ENCODE measurements around the gene GPSM3.

The GPSM3 gene

GRCh38 chr6:32149092-32149755 lies 43.2 kb downstream of the GPSM3 start:
- ChIA-PET POLR2A (no interaction called here), CTCF (no interaction called here)
- TF ChIP-seq MEIS1 (CRISPR knock-in tag; IDR thresholded peaks at IDR 0.05; ENCODE audit: borderline replicate concordance) (no peak), SCRT2 (tag by site-specific recombination; IDR thresholded peaks at IDR 0.05) (peak; percentile 45; the same call in 1 of the 2 replicates)
- Histone ChIP-seq H3K36me3 (ENCODE audit: control insufficient read depth in 2 of 2, insufficient read depth in 1 of 2, low read length in 2 of 2) (no peaks in the 10 kb centered on the region), H3K4me1 (ENCODE audit: control insufficient read depth, insufficient read depth, low read length) (peaks cover 9% of the 10 kb centered on the region; the same call in 1 of the 2 replicates), H3K4me3 (ENCODE audit: low read depth, low read length) (no peak overlapping the region), H3K27ac (ENCODE audit: extremely low read depth, low read depth, low read length) (no peak overlapping the region), H3K9me3 (ENCODE audit: control insufficient read depth, insufficient read depth, low read depth, low read length) (no peaks in the 10 kb centered on the region)

- TF ChIP-seq ZNF513 (tag by site-specific recombination; IDR thresholded peaks at IDR 0.05), result no peak
- TF ChIP-seq SP2 (tag by site-specific recombination; IDR thresholded peaks at IDR 0.05), result peak; percentile 29
- TF ChIP-seq ZNF610 (tag by site-specific recombination; IDR thresholded peaks at IDR 0.05; ENCODE audit: borderline replicate concordance), result no peak
- TF ChIP-seq ZNF561 (tag by site-specific recombination; IDR thresholded peaks at IDR 0.05; ENCODE audit: borderline replicate concordance), result no peak
- no peak for TF ChIP-seq ZNF785 (tag by site-specific recombination; IDR thresholded peaks at IDR 0.05)
- TF ChIP-seq ZNF114 (tag by site-specific recombination; IDR thresholded peaks at IDR 0.05), result no peak
- TF ChIP-seq SP3 (tag by site-specific recombination; IDR thresholded peaks at IDR 0.05), result peak; percentile 38; the same call in 1 of the 2 replicates
- no peak for TF ChIP-seq SALL2 (tag by site-specific recombination; IDR thresholded peaks at IDR 0.05; ENCODE audit: borderline replicate concordance)
- TF ChIP-seq HIC1 (tag by site-specific recombination; IDR thresholded peaks at IDR 0.05), result no peak
- TF ChIP-seq KLF7 (tag by site-specific recombination; IDR thresholded peaks at IDR 0.05; ENCODE audit: borderline replicate concordance), result no peak
- Histone ChIP-seq H3K4me1 (ENCODE audit: control insufficient read depth, insufficient read depth, low read length) (peaks cover 9% of the 10 kb centered on the region; the same call in 1 of the 2 replicates), H3K4me3 (ENCODE audit: low read depth, low read length) (no peak overlapping the region), H3K27ac (ENCODE audit: extremely low read depth, low read depth, low read length) (no peak overlapping the region), H3K9me3 (ENCODE audit: control insufficient read depth, insufficient read depth, low read depth, low read length) (no peaks in the 10 kb centered on the region), H3K36me3 (ENCODE audit: control insufficient read depth in 2 of 2, insufficient read depth in 1 of 2, low read length in 2 of 2) (no peaks in the 10 kb centered on the region)
- POLR2A ChIA-PET, result interaction anchor here (0.9 to 1.2 kb wide), 2 partner anchors 19 to 250 kb away, joined by 3 to 4 read pairs; partner anchors contain the start of gene FKBPL
- CTCF ChIA-PET, result interaction anchor here (0.6 to 2.1 kb wide), 3 partner anchors 30 to 638 kb away, joined by 3 to 9 read pairs (median 3); no protein-coding TSS in a partner anchor
Observed at GRCh38 chr6:32148289-32149091, 44.0 kb downstream of the GPSM3 start.

GRCh38 chr6:32147401-32148132 lies 44.9 kb downstream of the GPSM3 start:
- no peak overlapping the region for H3K4me3 ChIP-seq (ENCODE audit: low read depth, low read length)
- POLR2A ChIA-PET, result interaction anchor here (0.9 to 3.2 kb wide), 3 partner anchors 17 to 249 kb away, joined by 3 to 26 read pairs (median 4); partner anchors contain the start of gene FKBPL
- H3K9me3 ChIP-seq (ENCODE audit: control insufficient read depth, insufficient read depth, low read depth, low read length), result no peaks in the 10 kb centered on the region
- H3K4me1 ChIP-seq (ENCODE audit: control insufficient read depth, insufficient read depth, low read length), result peaks cover 7% of the 10 kb centered on the region; the same call in 1 of the 2 replicates
- CTCF ChIA-PET, result interaction anchor here (0.6 to 2.1 kb wide), 3 partner anchors 29 to 639 kb away, joined by 3 to 9 read pairs (median 5); no protein-coding TSS in a partner anchor
- TF ChIP-seq TCF7L2 (IDR thresholded peaks at IDR 0.05; ENCODE audit: borderline replicate concordance, low read depth, low read length) (no peak), ZNF140 (tag by site-specific recombination; IDR thresholded peaks at IDR 0.05) (no peak), TRIM28 (IDR thresholded peaks at IDR 0.05; ENCODE audit: borderline replicate concordance, low read length) (no peak), ZNF350 (tag by site-specific recombination; IDR thresholded peaks at IDR 0.05) (no peak)
- H3K36me3 ChIP-seq (ENCODE audit: control insufficient read depth in 2 of 2, insufficient read depth in 1 of 2, low read length in 2 of 2), result no peaks in the 10 kb centered on the region
- H3K27ac ChIP-seq (ENCODE audit: extremely low read depth, low read depth, low read length), result no peak overlapping the region
